Peyer's patch (tissue), 4 donors: ENCODE results near the gene SHC3.

ENCODE experiments used
- POLR2A ChIP-seq, 2 donors: fragments of 450-650 bp; IDR thresholded peaks; one replicate each; pipeline ENCODE4 v1.5.1; 2017; ENCODE audit warnings: antibody characterized with exemption in 2 of 2, mild to moderate bottlenecking in 2 of 2, moderate library complexity in 2 of 2
- TF ChIP-seq, protein P1 (sequence below), 6 experiments: fragments of 450-650 bp in 4 of 6; fragments of 200-600 bp in 2 of 6; sonication (generic) in 1 of 6; IDR thresholded peaks; one replicate each; pipeline ENCODE4 v1.5.1; 2017 to 2019; ENCODE audit warnings: antibody characterized with exemption in 6 of 6, mild to moderate bottlenecking in 3 of 6, moderate library complexity in 1 of 6

- TF ChIP-seq, protein P1, sequence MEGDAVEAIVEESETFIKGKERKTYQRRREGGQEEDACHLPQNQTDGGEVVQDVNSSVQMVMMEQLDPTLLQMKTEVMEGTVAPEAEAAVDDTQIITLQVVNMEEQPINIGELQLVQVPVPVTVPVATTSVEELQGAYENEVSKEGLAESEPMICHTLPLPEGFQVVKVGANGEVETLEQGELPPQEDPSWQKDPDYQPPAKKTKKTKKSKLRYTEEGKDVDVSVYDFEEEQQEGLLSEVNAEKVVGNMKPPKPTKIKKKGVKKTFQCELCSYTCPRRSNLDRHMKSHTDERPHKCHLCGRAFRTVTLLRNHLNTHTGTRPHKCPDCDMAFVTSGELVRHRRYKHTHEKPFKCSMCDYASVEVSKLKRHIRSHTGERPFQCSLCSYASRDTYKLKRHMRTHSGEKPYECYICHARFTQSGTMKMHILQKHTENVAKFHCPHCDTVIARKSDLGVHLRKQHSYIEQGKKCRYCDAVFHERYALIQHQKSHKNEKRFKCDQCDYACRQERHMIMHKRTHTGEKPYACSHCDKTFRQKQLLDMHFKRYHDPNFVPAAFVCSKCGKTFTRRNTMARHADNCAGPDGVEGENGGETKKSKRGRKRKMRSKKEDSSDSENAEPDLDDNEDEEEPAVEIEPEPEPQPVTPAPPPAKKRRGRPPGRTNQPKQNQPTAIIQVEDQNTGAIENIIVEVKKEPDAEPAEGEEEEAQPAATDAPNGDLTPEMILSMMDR (IDR thresholded peaks at IDR 0.05) = no peak
- TF ChIP-seq POLR2A (IDR thresholded peaks at IDR 0.05) = no peak
Measured at GRCh38 chr9:88988796-88989641, 189.6 kb downstream of the SHC3 start.
